GM19328 (cell line): ENCODE measurements around the gene FBXO48.

ENCODE experiments used
- ATAC-seq: cut with Tn5 transposase; IDR thresholded peaks from one replicate; pipeline ENCODE4 v1.9.1; 2021; ENCODE audit warnings: mild to moderate bottlenecking, moderate library complexity; ENCODE audit not compliant: unreplicated experiment

FBXO48 gene

GRCh38 chr2:68438455-68439303, 28.4 kb downstream of the FBXO48 start:
- ATAC-seq = no peak

GRCh38 chr2:68436270-68436669, 30.8 kb downstream of the FBXO48 start:
- ATAC-seq = no peak

GRCh38 chr2:68435615-68436014, 31.5 kb downstream of the FBXO48 start:
- no peak for ATAC-seq

- no peak for ATAC-seq
These were observed 32.1 kb downstream of the FBXO48 start for GRCh38 chr2:68434981-68435380.

GRCh38 chr2:68432696-68433658, 34.1 kb downstream of the FBXO48 start:
- ATAC-seq = no peak

- no peak for ATAC-seq
These were observed 35.6 kb downstream of the FBXO48 start for GRCh38 chr2:68431316-68431972.

GRCh38 chr2:68429311-68429826, 37.7 kb downstream of the FBXO48 start:
- ATAC-seq = no peak

- no peak for ATAC-seq
These were observed 38.3 kb downstream of the FBXO48 start for GRCh38 chr2:68428746-68429145.

- no peak for ATAC-seq
These were observed 39.0 kb downstream of the FBXO48 start for GRCh38 chr2:68428126-68428525.

- ATAC-seq = no peak
These were observed 40.1 kb downstream of the FBXO48 start for GRCh38 chr2:68426848-68427579.

GRCh38 chr2:68426446-68426845, 40.6 kb downstream of the FBXO48 start:
- no peak for ATAC-seq

- no peak for ATAC-seq
These were observed 41.6 kb downstream of the FBXO48 start for GRCh38 chr2:68425503-68425902.

GRCh38 chr2:68423966-68424650, 43.0 kb downstream of the FBXO48 start:
- peak; percentile 54 for ATAC-seq

- no peak for ATAC-seq
These were observed 46.7 kb downstream of the FBXO48 start for GRCh38 chr2:68420254-68420910.

GRCh38 chr2:68418855-68419254, 48.2 kb downstream of the FBXO48 start:
- no peak for ATAC-seq

- no peak for ATAC-seq
These were observed 48.7 kb downstream of the FBXO48 start for GRCh38 chr2:68418419-68418818.

GRCh38 chr2:68417926-68418325, 49.2 kb downstream of the FBXO48 start:
- ATAC-seq = no peak

GRCh38 chr2:68416081-68416675, 50.9 kb downstream of the FBXO48 start:
- ATAC-seq = no peak

- ATAC-seq = no peak
These were observed 51.6 kb downstream of the FBXO48 start for GRCh38 chr2:68415521-68415920.
